ENCODE data around the gene LCE1D.

Gene LCE1D

DNA sequence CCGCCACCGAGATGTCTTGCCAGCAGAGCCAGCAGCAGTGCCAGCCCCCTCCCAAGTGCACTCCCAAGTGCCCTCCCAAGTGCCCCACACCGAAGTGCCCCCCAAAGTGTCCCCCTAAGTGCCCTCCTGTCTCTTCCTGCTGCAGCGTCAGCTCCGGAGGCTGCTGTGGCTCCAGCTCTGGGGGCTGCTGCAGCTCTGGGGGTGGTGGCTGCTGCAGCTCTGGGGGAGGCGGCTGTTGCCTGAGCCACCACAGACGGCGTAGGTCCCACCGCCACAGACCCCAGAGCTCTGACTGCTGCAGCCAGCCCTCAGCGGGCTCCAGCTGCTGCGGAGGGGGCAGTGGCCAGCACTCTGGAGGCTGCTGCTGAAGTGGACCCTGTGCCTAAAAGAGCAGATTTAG, 20.2 kb upstream of the LCE1D start:
- TF ChIP-seq CTCF (conservative IDR thresholded peaks at IDR 0.05; ENCODE audit: control insufficient read depth, insufficient read depth, low read depth, low read length): no peak
- no peak for DNase-seq (ENCODE audit: low read depth)
- H3K4me3 ChIP-seq (ENCODE audit: control insufficient read depth, low read depth, low read length): no peak overlapping the region

GRCh38 chr1:152777510-152778137, 18.9 kb upstream of the LCE1D start:
- peak; percentile 40 for TF ChIP-seq CTCF (conservative IDR thresholded peaks at IDR 0.05; ENCODE audit: control insufficient read depth, insufficient read depth, low read depth, low read length)
- peak; percentile 32 for DNase-seq (ENCODE audit: low read depth)
- H3K4me3 ChIP-seq (ENCODE audit: control insufficient read depth, low read depth, low read length): no peak overlapping the region

GRCh38 chr1:152783095-152783494, 13.4 kb upstream of the LCE1D start:
- peak; percentile 15 for DNase-seq (ENCODE audit: low read depth)
- H3K4me3 ChIP-seq (ENCODE audit: control insufficient read depth, low read depth, low read length): no peak overlapping the region
- no peak for TF ChIP-seq CTCF (conservative IDR thresholded peaks at IDR 0.05; ENCODE audit: control insufficient read depth, insufficient read depth, low read depth, low read length)

GRCh38 chr1:152786077-152786476, 10.4 kb upstream of the LCE1D start, which contains the start of gene LCE1E:
TSS of gene LCE1E (plus strand) at chr1:152786257. CDS start at chr1:152787300, 1,043 bp downstream.
- H3K4me3 ChIP-seq (ENCODE audit: control insufficient read depth, low read depth, low read length): no peak within 1 kb of the TSS
- DNase-seq (ENCODE audit: low read depth): no peak
- no peak for TF ChIP-seq CTCF (conservative IDR thresholded peaks at IDR 0.05; ENCODE audit: control insufficient read depth, insufficient read depth, low read depth, low read length)

GRCh38 chr1:152795686-152796085, 835 bp upstream of the LCE1D start:
- no peak for TF ChIP-seq CTCF (conservative IDR thresholded peaks at IDR 0.05; ENCODE audit: control insufficient read depth, insufficient read depth, low read depth, low read length)
- H3K4me3 ChIP-seq (ENCODE audit: control insufficient read depth, low read depth, low read length): no peak overlapping the region
- no peak for DNase-seq (ENCODE audit: low read depth)

- H3K4me3 ChIP-seq (ENCODE audit: control insufficient read depth, low read depth, low read length): no peak overlapping the region
- no peak for TF ChIP-seq CTCF (conservative IDR thresholded peaks at IDR 0.05; ENCODE audit: control insufficient read depth, insufficient read depth, low read depth, low read length)
- peak; percentile 11 for DNase-seq (ENCODE audit: low read depth)
These were observed 4.8 kb downstream of the LCE1D start for GRCh38 chr1:152801333-152801732.

- no peak for DNase-seq (ENCODE audit: low read depth)
- no peak within 1 kb of the TSS for H3K4me3 ChIP-seq (ENCODE audit: control insufficient read depth, low read depth, low read length)
- no peak for TF ChIP-seq CTCF (conservative IDR thresholded peaks at IDR 0.05; ENCODE audit: control insufficient read depth, insufficient read depth, low read depth, low read length)
These were observed 10.1 kb downstream of the LCE1D start, which contains the start of gene LCE1C for GRCh38 chr1:152806576-152806975. TSS of gene LCE1C (minus strand) at chr1:152806651. CDS start at chr1:152805478, 1,173 bp downstream.
